Measurements from ENCODE around the gene U2AF2. TPM values are rescaled to one million over a fixed set of nuclear protein-coding genes. Genes with fewer than 3 reads are reported as not detected.

The U2AF2 gene
- total RNA-seq, 4 donors from 2014 or later: 10.0 to 165 (median 58.1) TPM

DNA sequence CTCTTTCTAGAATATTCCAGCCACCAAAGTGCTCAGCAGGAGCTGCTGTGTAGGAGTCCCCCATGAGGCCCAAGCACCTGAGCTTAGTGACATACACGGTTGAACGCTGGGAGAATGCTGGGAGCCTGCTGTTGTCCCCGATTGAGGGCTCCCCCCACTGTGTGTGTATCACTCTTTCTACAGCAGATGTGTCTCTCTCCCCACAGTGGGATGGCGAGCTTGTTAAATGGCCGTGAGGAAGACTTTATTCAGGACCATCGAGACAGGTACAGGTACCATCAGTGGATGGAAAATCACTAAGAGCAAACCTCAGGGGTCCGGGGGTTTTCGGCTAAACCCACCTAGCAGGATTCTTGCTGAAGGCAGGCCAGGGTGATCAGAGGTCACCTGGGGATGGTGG is 42.9 kb downstream of the U2AF2 start:
- Histone ChIP-seq H3K27me3 (no peaks in the 10 kb centered on the region), H3K4me1 (no peaks in the 10 kb centered on the region), H3K36me3 (no peaks in the 10 kb centered on the region), H3K4me3 (no peak overlapping the region), H3K9me3 (no peaks in the 10 kb centered on the region), H3K27ac (no peak overlapping the region)
- intact Hi-C loops (cut with DNase I; ENCODE audit: low total_unique reads): no loop called here
- TF ChIP-seq POLR2A (IDR thresholded peaks at IDR 0.05) (no peak), CTCF (IDR thresholded peaks at IDR 0.05) (no peak)
- no peak for DNase-seq

DNA sequence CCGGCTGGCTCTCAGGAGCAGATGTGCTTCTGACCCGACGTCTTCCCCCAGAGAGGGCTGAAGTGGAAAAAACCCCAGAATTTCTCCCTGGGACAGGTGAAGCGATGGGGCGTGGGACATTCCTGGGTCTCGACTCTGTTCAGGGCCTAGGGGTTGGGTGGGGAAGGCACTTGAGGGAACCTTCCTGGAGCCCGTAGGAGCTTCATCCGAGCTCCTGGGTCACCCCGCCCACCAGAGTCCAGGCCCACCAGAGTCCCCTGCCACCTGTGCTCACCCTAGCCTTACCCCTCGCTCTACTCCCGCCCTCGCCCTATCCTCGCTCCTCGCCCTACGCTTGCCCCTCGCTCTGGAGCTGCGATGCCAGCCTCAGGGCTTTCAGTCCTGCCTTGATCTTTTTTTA is 43.4 kb downstream of the U2AF2 start:
- H3K27ac ChIP-seq: no peak overlapping the region
- no peaks in the 10 kb centered on the region for H3K27me3 ChIP-seq
- H3K4me1 ChIP-seq: no peaks in the 10 kb centered on the region
- intact Hi-C loops (cut with DNase I; ENCODE audit: low total_unique reads): no loop called here
- H3K4me3 ChIP-seq: no peak overlapping the region
- DNase-seq: no peak
- no peaks in the 10 kb centered on the region for H3K36me3 ChIP-seq
- TF ChIP-seq CTCF (IDR thresholded peaks at IDR 0.05) (no peak), POLR2A (IDR thresholded peaks at IDR 0.05) (no peak)
- H3K9me3 ChIP-seq: no peaks in the 10 kb centered on the region

DNA sequence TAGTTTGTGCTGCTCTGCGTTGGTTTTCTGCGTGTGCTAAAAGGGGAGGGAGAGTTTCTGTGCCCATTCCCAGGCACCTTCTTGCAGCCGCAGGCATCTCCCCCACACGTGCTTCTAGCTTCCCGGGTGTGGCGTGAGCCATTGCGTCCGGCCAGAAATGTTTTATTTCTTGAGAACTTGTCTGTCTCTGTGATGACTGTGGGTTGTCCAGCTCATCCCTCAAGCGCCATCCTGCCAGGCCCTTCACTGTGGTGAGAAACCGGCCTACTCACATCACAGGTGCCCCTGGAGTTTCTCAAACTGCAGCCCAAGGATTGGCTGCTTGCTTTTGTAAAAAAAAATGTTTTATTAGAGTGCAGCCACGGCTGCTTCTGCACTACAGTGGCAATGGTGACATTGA is 44.4 kb downstream of the U2AF2 start:
- TF ChIP-seq CTCF (IDR thresholded peaks at IDR 0.05) (no peak), POLR2A (IDR thresholded peaks at IDR 0.05) (no peak)
- H3K27me3 ChIP-seq: no peaks in the 10 kb centered on the region
- no peaks in the 10 kb centered on the region for H3K9me3 ChIP-seq
- no peaks in the 10 kb centered on the region for H3K36me3 ChIP-seq
- no peaks in the 10 kb centered on the region for H3K4me1 ChIP-seq
- intact Hi-C loops (cut with DNase I; ENCODE audit: low total_unique reads): no loop called here
- no peak for DNase-seq
- no peak overlapping the region for H3K27ac ChIP-seq
- no peak overlapping the region for H3K4me3 ChIP-seq

DNA sequence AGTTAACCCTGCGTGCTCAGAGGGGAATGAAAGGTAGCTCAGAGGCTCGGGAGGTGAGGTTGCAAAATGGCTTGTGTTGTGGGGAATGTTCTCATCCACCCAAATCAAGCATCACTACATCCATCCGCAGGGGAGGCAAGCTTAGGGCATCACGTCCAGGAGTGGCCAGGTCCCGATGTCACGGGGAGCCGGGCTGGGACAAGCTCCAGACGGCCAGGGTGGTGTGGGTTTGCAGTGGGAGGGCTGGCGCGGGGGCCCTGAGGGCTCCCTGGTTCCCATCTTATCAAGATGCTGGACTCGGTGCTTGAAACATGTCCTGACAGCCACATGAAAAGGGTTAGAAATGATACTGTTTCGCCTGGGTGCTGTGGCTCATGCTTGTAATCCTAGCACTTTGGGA is 46.0 kb downstream of the U2AF2 start:
- Histone ChIP-seq H3K27ac (no peak overlapping the region), H3K4me1 (no peaks in the 10 kb centered on the region), H3K36me3 (no peaks in the 10 kb centered on the region), H3K9me3 (no peaks in the 10 kb centered on the region), H3K27me3 (no peaks in the 10 kb centered on the region), H3K4me3 (no peak overlapping the region)
- no peak for TF ChIP-seq CTCF (IDR thresholded peaks at IDR 0.05)
- TF ChIP-seq POLR2A (IDR thresholded peaks at IDR 0.05): no peak
- intact Hi-C loops (cut with DNase I; ENCODE audit: low total_unique reads): no loop called here
- DNase-seq: no peak

GRCh38 chr19:55702131-55702627 is 47.3 kb downstream of the U2AF2 start:
- no peaks in the 10 kb centered on the region for H3K9me3 ChIP-seq
- intact Hi-C loops (cut with DNase I; ENCODE audit: low total_unique reads): no loop called here
- H3K4me3 ChIP-seq: no peak overlapping the region
- no peaks in the 10 kb centered on the region for H3K36me3 ChIP-seq
- no peak overlapping the region for H3K27ac ChIP-seq
- no peaks in the 10 kb centered on the region for H3K27me3 ChIP-seq
- no peak for TF ChIP-seq CTCF (IDR thresholded peaks at IDR 0.05)
- TF ChIP-seq POLR2A (IDR thresholded peaks at IDR 0.05): no peak
- no peaks in the 10 kb centered on the region for H3K4me1 ChIP-seq
- DNase-seq: no peak

Measured in uterus (tissue), 4 donors.